AG09319 (cell line): ENCODE measurements around the gene CCDC179.

Experiments used
- DNase-seq: peaks from one replicate; pipeline ENCODE4 v3.0.0-alpha.2; 2010; ENCODE audit warnings: low read depth; ENCODE audit errors: extremely low read depth
- CTCF ChIP-seq: IDR thresholded peaks from 2 replicates; pipeline ENCODE4 v1.5.1; 2011; ENCODE audit warnings: low read depth, mild to moderate bottlenecking, inconsistent platforms, low read length, moderate library complexity

CCDC179 gene

GRCh38 chr11:22846726-22847125 lies 13.5 kb downstream of the CCDC179 start:
- no peak for TF ChIP-seq CTCF
- DNase-seq: no peak

- TF ChIP-seq CTCF: no peak
- no peak for DNase-seq
These were observed 27.8 kb downstream of the CCDC179 start for GRCh38 chr11:22832315-22833015.

- DNase-seq: no peak
- TF ChIP-seq CTCF: no peak
These were observed 30.2 kb downstream of the CCDC179 start for GRCh38 chr11:22830082-22830414.

GRCh38 chr11:22829231-22830081 lies 30.8 kb downstream of the CCDC179 start, which contains the start of gene SVIP:
SVIP (minus strand) TSS chr11:22829801; CDS start chr11:22829748, 53 bp downstream.
- DNase-seq: peak; percentile 61
- peak; percentile 70 for TF ChIP-seq CTCF

GRCh38 chr11:22828373-22828772 lies 31.9 kb downstream of the CCDC179 start:
- no peak for DNase-seq
- TF ChIP-seq CTCF: no peak

GRCh38 chr11:22822203-22822602 lies 38.1 kb downstream of the CCDC179 start:
- DNase-seq: no peak

More at GRCh38 chr11:22822203-22822602, 38.1 kb downstream of the CCDC179 start:
- no peak for TF ChIP-seq CTCF
